ENCODE measurements around the gene MSANTD3.
A peak's percentile ranks its signal among the peaks of the same experiment; 100 is the strongest.

The MSANTD3 gene

GRCh38 chr9:100466829-100467221, 39.9 kb downstream of the MSANTD3 start:
- no peak for DNase-seq

- DNase-seq, result no peak
These were observed 41.1 kb downstream of the MSANTD3 start for GRCh38 chr9:100468041-100468440.

- no peak for DNase-seq
These were observed 45.3 kb downstream of the MSANTD3 start for GRCh38 chr9:100472268-100472667.

GRCh38 chr9:100472788-100473275, 45.9 kb downstream of the MSANTD3 start, which contains the start of gene TMEFF1:
TMEFF1 (plus strand) TSS chr9:100473149; CDS start chr9:100473545, 396 bp downstream.
- DNase-seq, result peak; percentile 46

- peak; percentile 18 for DNase-seq
These were observed 46.5 kb downstream of the MSANTD3 start for GRCh38 chr9:100473276-100474081.

GRCh38 chr9:100474082-100474923, 47.4 kb downstream of the MSANTD3 start:
- DNase-seq, result no peak

GRCh38 chr9:100474924-100475276, 48.0 kb downstream of the MSANTD3 start:
- no peak for DNase-seq

GRCh38 chr9:100477241-100477640, 50.3 kb downstream of the MSANTD3 start:
- no peak for DNase-seq

- no peak for DNase-seq
These were observed 51.2 kb downstream of the MSANTD3 start for GRCh38 chr9:100478192-100478591.

- DNase-seq, result no peak
These were observed 52.9 kb downstream of the MSANTD3 start for GRCh38 chr9:100479820-100480219.

GRCh38 chr9:100485196-100485595, 58.3 kb downstream of the MSANTD3 start:
- DNase-seq, result no peak

- DNase-seq, result no peak
These were observed 59.7 kb downstream of the MSANTD3 start for GRCh38 chr9:100486479-100487176.

GRCh38 chr9:100488177-100488576, 61.2 kb downstream of the MSANTD3 start:
- no peak for DNase-seq

GRCh38 chr9:100489836-100490235, 62.9 kb downstream of the MSANTD3 start:
- DNase-seq, result no peak

GRCh38 chr9:100492952-100493351, 66.0 kb downstream of the MSANTD3 start:
- no peak for DNase-seq

GRCh38 chr9:100498592-100498991, 71.6 kb downstream of the MSANTD3 start:
- DNase-seq, result no peak

- DNase-seq, result no peak
These were observed 72.5 kb downstream of the MSANTD3 start for GRCh38 chr9:100499460-100499859.

GRCh38 chr9:100499866-100500265, 72.9 kb downstream of the MSANTD3 start:
- no peak for DNase-seq

Data from stimulated activated CD4-positive, alpha-beta T cell treated with anti-CD3 and anti-CD28 coated beads, Interleukin-1b, Interleukin-23, amount 100 ng/mL, for 48 hours (primary cell).